ENCODE measurements around the gene PRKG1.

PRKG1 gene

GRCh38 chr10:51786684-51787035 lies 712.4 kb downstream of the PRKG1 start:
- DNase-seq, result no peak

- no peak for DNase-seq
These were observed 714.0 kb downstream of the PRKG1 start for GRCh38 chr10:51788273-51788672.

- DNase-seq, result no peak
These were observed 714.8 kb downstream of the PRKG1 start for GRCh38 chr10:51789118-51789517.

GRCh38 chr10:51789903-51790302 lies 715.6 kb downstream of the PRKG1 start:
- DNase-seq, result no peak

- DNase-seq, result no peak
These were observed 718.4 kb downstream of the PRKG1 start for GRCh38 chr10:51792678-51793077.

GRCh38 chr10:51800121-51800520 lies 725.8 kb downstream of the PRKG1 start:
- no peak for DNase-seq

- DNase-seq, result no peak
These were observed 726.6 kb downstream of the PRKG1 start for GRCh38 chr10:51800725-51801424.

- no peak for DNase-seq
These were observed 727.7 kb downstream of the PRKG1 start for GRCh38 chr10:51802030-51802429.

GRCh38 chr10:51804866-51805265 lies 730.6 kb downstream of the PRKG1 start:
- DNase-seq, result no peak

GRCh38 chr10:51806079-51806835 lies 732.0 kb downstream of the PRKG1 start:
- no peak for DNase-seq

- DNase-seq, result no peak
These were observed 733.9 kb downstream of the PRKG1 start for GRCh38 chr10:51808187-51808586.

- no peak for DNase-seq
These were observed 741.4 kb downstream of the PRKG1 start for GRCh38 chr10:51815723-51816122.

GRCh38 chr10:51821045-51821444 lies 746.8 kb downstream of the PRKG1 start:
- DNase-seq, result no peak

- no peak for DNase-seq
These were observed 747.5 kb downstream of the PRKG1 start for GRCh38 chr10:51821745-51822144.

GRCh38 chr10:51832652-51833383 lies 758.5 kb downstream of the PRKG1 start:
- no peak for DNase-seq

- DNase-seq, result no peak
These were observed 760.3 kb downstream of the PRKG1 start for GRCh38 chr10:51834548-51834947.

GRCh38 chr10:51838471-51838870 lies 764.2 kb downstream of the PRKG1 start:
- no peak for DNase-seq

GRCh38 chr10:51843966-51844365 lies 769.7 kb downstream of the PRKG1 start:
- DNase-seq, result no peak

GRCh38 chr10:51846856-51847506 lies 772.7 kb downstream of the PRKG1 start:
- DNase-seq, result no peak

- no peak for DNase-seq
These were observed 778.0 kb downstream of the PRKG1 start for GRCh38 chr10:51852297-51852696.

GRCh38 chr10:51857305-51857704 lies 783.0 kb downstream of the PRKG1 start:
- DNase-seq, result no peak

GRCh38 chr10:51860257-51860656 lies 786.0 kb downstream of the PRKG1 start:
- DNase-seq, result no peak

GRCh38 chr10:51861051-51861450 lies 786.8 kb downstream of the PRKG1 start:
- no peak for DNase-seq
